IPS-11a (cell line): ENCODE measurements around the gene ZNF248.

ENCODE experiments used
- H3K4me3 ChIP-seq: one replicate; pipeline ENCODE4 v1.5.1; 2013; ENCODE audit warnings: low read depth, low read length, control low read depth

Gene ZNF248

GRCh38 chr10:37826806-37827205, 30.6 kb downstream of the ZNF248 start:
- no peak overlapping the region for H3K4me3 ChIP-seq

- H3K4me3 ChIP-seq, result no peak overlapping the region
These were observed 36.2 kb downstream of the ZNF248 start for GRCh38 chr10:37821237-37821636.

GRCh38 chr10:37819797-37820196, 37.6 kb downstream of the ZNF248 start:
- no peak overlapping the region for H3K4me3 ChIP-seq

GRCh38 chr10:37816290-37816689, 41.1 kb downstream of the ZNF248 start:
- H3K4me3 ChIP-seq, result no peak overlapping the region

DNA sequence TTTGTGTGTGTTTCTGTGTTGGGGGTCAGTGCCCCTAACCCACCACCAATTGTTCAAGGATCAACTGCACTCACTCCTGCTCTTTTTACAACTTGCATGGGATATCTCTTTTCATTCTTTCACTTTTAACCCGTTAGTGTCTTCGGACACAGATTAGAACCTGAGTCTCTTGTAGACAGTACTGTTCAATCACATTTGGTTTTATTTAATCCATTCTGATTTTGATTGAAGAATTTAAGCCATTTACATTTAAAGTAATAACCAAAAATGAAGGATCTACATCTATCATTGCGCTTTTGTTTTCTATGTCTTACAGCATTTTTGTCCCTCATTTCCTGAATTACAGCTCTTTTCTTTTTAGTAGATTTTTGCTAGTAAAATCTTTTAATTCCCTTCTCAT, 43.6 kb downstream of the ZNF248 start:
- no peak overlapping the region for H3K4me3 ChIP-seq

DNA sequence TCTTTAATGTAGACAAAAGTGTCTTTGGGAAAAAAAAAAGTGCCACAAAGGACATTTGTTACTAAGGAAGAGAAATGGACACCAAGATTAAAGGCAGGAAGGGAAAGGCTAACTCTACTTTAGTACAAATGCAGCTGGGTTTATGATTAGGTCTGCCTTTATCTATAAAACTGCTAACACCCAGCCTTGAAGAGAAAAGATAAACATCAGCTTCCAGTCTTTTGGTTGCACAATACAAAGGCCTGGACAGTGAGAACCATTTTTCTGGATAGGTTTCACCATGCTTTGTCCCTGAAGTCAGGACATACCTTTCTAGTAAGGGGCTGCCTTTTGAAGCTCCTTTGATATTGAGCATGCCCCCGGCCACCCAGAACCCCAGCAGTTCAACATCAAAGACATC, 45.1 kb downstream of the ZNF248 start:
- H3K4me3 ChIP-seq, result no peak overlapping the region

DNA sequence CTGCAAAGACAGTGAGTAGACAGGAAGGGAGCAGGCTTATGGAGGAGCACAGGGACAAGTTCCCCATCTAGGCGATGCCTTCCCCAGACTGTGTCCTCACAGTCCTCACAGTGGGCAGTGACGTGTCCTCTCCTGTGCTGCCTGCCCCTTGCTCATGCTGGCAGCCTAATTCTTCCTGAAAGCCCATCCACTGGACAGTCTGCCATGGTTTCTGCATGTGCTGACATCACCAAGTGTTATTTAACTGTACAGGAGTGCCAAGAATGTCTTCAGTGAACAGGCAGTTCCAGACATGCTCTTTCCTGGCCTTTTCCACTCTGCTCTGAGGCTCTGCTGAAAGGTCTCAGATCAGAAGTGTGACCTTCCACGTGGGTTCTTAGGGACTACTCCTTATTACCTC, 54.1 kb downstream of the ZNF248 start:
- no peak overlapping the region for H3K4me3 ChIP-seq

- no peak overlapping the region for H3K4me3 ChIP-seq
These were observed 55.9 kb downstream of the ZNF248 start for GRCh38 chr10:37801557-37801956.

DNA sequence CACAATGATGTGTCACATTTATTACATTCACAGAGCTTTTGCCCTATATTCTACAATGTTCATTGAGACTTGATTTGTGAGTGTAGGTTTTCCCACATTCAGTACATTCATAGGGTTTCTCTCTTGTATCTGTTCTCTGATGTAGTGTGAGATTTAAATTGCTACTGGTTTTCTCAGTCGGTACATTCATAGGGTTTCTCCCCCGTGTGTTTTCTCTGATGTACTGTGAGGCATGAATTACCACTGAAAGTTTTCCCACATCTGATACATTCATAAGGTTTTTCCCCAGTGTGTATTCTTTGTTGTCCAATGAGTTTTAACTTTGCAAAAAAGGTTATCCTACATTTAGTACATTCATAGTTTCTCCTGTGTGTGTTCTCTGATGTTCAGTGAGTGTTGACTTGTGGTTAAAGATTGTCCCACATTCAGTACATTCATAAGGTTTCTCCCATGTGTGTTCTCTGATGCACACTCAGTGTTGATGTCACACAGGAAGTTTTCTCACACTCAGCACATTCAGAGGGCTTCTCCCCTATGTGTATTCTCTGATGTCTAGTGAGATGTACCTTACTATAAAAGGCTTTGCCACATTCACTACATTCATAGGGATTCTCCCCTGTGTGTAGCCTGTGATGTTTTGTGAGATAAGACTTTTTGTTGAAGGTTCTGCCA, 63.0 kb downstream of the ZNF248 start:
- H3K4me3 ChIP-seq, result no peak overlapping the region

DNA sequence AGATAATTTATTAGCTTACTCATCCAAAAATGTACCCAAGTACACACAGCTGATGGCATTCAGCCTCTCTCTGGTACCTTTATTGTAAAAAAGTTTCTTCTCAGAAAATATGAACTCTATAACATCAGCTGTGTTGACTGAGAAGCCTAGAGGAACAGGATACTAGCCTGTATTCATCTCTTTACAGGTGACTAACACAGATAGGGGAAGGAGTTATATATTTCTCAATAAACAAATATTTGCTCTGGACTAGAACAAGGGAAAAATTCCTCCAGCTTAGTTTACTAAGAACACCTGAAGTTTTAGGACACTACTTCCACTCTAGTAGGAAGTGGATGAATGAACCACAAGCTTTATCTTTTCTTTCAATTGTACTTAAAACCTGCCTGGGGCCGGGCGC, 67.8 kb downstream of the ZNF248 start:
- H3K4me3 ChIP-seq, result no peak overlapping the region

- H3K4me3 ChIP-seq, result no peak overlapping the region
These were observed 72.7 kb downstream of the ZNF248 start for GRCh38 chr10:37784678-37785077.

DNA sequence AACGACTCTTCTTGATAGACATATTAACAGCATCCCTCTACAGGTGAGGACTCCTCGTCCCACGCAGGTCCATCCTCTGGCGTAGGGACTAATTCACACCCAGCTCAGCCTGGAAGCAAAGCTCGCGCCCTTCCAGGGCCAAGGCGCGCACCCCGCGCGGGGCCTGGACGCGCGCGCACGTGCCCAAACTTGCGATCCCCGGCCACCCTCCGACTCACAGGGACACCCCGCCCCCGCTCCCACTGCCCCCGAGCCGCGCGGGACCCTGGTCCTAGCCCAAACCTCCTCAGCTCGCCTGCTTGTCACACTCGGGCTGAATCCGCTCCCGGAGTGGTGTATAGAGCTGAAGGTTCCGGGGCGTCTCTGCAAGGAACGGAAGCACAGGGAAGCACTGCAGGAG, 76.9 kb downstream of the ZNF248 start:
- no peak overlapping the region for H3K4me3 ChIP-seq

- H3K4me3 ChIP-seq, result no peak overlapping the region
These were observed 80.4 kb downstream of the ZNF248 start for GRCh38 chr10:37777056-37777455.

GRCh38 chr10:37775612-37776011, 81.8 kb downstream of the ZNF248 start:
- H3K4me3 ChIP-seq, result no peak overlapping the region

DNA sequence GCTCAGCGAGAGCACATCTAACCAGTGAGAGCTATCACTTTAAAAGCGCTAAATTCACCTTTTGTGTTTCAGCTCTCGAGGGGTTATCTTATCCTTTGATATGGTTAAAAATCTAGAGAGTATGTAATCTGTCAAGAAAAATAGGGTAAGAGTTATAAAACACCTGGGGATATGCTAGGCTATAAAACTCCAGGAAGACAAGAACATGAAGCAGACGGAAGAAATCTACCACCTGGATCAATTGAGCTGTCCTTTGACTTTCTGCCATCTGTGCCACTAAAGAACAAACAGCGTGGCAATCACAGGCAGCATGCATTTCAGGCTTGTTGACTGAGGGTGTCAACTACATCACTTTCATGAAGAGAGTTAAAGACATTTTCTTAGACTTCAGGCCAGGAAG, 83.1 kb downstream of the ZNF248 start:
- H3K4me3 ChIP-seq, result no peak overlapping the region

DNA sequence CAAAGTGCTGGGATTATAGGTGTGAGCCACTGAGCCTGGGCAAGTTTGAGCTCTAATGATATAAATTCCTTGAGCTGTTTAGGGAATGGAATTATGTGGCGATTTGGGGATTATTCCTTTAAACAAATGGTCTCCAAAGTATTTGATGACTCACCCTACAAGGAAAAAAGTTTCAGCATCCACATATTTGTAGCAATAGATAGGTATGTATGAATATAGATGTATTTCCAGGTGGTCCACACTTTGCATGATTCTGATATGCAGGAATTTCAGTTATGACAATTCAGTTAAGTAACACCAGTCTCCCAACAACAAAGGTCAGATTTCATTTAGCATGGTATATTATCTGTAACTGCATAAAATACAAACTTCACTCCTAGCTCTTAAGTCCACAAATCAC, 92.2 kb downstream of the ZNF248 start:
- no peak overlapping the region for H3K4me3 ChIP-seq

- H3K4me3 ChIP-seq, result no peak overlapping the region
These were observed 94.3 kb downstream of the ZNF248 start for GRCh38 chr10:37763132-37763531.

- H3K4me3 ChIP-seq, result no peak overlapping the region
These were observed 95.1 kb downstream of the ZNF248 start for GRCh38 chr10:37762287-37762686.

DNA sequence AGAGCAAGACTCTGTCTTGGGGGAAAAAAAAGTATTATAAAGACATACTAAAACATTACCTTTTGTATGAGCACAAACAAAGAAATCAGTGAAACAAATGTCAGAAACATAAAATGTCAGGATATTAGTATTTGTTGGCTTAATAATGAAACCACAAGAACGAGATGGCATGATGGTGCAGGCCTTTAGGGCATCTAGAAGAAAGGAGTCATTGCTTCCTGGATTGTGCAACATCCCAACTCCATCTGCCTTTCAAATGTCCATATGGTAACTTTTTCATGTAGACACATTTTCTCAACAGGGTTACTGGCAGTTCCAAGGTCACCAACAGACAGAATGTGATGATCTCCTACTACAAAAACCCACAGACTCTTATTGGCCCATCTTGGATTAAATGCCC, 96.6 kb downstream of the ZNF248 start:
- H3K4me3 ChIP-seq, result no peak overlapping the region

DNA sequence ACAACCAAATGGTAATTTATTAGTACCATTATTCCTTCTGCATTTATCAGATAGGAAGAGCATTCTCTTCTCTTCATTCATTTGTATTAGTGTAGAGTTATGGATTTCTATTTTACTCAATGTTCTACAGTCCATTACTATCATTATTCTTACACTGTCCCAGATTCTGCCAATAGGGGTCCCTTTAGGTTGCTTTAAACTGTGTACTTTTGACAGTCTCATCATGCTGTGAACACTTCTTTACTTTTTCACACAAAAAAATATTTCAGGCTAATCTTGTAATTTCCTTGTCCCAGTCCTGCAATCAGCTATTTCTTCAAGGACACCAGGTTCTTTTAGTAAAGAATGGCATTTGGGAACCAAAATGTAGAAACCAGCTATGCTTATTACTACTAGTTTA, 99.3 kb downstream of the ZNF248 start:
- H3K4me3 ChIP-seq, result no peak overlapping the region

- no peak overlapping the region for H3K4me3 ChIP-seq
These were observed 102.7 kb downstream of the ZNF248 start for GRCh38 chr10:37754538-37755323.

DNA sequence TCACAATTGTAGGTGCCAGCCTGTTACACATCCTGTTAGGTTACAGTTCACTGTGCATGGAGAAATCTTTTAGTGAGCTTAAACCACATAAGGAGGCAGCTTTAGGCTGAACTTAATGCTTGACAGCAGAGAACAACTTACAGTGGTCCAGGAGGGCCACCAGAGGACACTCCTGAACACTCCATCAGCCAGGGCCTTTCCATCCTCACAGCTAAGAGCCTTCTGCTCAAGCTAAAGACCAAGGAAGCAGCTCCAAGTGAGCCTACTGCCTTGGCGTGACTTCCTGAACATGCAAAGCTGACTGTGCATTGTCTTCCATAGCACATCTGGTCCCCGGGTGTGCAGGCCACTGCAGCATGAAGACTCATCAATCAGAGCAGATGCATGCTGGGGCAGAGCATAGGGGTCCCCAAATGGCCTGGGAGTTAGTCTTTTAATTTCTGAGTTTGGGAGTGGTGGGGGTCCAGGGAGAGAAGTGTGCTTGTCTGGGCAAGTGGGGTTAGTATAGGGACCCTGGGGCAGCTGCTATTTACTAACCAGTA, 105.0 kb downstream of the ZNF248 start:
- no peak overlapping the region for H3K4me3 ChIP-seq
